ENCODE measurements around the gene PSMC2.

Gene PSMC2

GRCh38 chr7:103347507-103348267, at the start of gene PSMC2:
TSS of gene PSMC2 (plus strand) at chr7:103347643. CDS start at chr7:103347712, 69 bp downstream.
- peak; percentile 83 for DNase-seq (ENCODE audit: low spot score)

DNA sequence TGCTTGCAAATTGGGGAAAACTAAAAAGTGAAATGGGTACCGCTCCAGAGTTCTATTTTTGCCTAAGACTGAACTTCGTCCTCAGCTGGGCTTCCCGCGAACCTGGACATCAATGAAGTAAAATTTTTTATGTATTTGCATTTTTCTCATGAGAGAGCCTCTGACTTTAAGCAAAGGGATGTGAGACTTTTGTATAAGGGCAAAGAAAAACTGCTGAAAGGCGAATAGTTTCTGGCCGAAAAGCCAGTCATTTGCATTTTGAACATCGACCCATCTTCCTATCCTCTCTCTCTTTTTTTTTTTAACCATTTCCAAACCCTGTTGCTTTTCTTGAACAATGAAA, 49.6 kb upstream of the PSMC2 start:
- no peak for DNase-seq (ENCODE audit: low spot score)

DNA sequence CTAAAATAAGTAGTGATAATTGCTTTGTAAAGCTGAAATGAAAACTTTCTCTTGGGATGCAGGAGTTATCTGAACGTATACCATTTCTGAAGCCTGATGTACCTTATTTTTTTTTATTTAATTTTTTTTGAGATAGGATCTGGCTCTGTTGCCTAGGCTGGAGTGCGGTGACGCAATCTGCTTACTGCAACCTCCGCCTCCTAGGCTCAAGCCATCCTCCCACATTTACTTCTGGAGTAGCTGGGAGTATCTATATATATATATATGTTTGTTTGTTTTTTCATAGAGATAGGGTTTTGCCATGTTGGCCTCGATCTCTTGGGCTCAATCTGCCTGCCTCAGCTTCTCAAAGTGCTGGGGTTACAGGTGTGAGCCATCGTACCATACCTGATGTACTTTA, 47.8 kb upstream of the PSMC2 start:
- DNase-seq (ENCODE audit: low spot score), result no peak

GRCh38 chr7:103301441-103301840, 46.0 kb upstream of the PSMC2 start:
- DNase-seq (ENCODE audit: low spot score), result no peak

- DNase-seq (ENCODE audit: low spot score), result no peak
Observed at GRCh38 chr7:103307503-103308231, 39.8 kb upstream of the PSMC2 start.

- no peak for DNase-seq (ENCODE audit: low spot score)
Observed at GRCh38 chr7:103314852-103315251, 32.6 kb upstream of the PSMC2 start.

GRCh38 chr7:103316380-103316941, 31.0 kb upstream of the PSMC2 start:
- DNase-seq (ENCODE audit: low spot score), result no peak

GRCh38 chr7:103317009-103317408, 30.4 kb upstream of the PSMC2 start:
- no peak for DNase-seq (ENCODE audit: low spot score)

- DNase-seq (ENCODE audit: low spot score), result no peak
Observed at GRCh38 chr7:103325744-103326143, 21.7 kb upstream of the PSMC2 start.

GRCh38 chr7:103336761-103337160, 10.7 kb upstream of the PSMC2 start:
- DNase-seq (ENCODE audit: low spot score), result no peak

GRCh38 chr7:103338864-103339263, 8.6 kb upstream of the PSMC2 start:
- no peak for DNase-seq (ENCODE audit: low spot score)

GRCh38 chr7:103341466-103341865, 6.0 kb upstream of the PSMC2 start:
- no peak for DNase-seq (ENCODE audit: low spot score)

- no peak for DNase-seq (ENCODE audit: low spot score)
Observed at GRCh38 chr7:103343332-103343731, 4.1 kb upstream of the PSMC2 start.

DNA sequence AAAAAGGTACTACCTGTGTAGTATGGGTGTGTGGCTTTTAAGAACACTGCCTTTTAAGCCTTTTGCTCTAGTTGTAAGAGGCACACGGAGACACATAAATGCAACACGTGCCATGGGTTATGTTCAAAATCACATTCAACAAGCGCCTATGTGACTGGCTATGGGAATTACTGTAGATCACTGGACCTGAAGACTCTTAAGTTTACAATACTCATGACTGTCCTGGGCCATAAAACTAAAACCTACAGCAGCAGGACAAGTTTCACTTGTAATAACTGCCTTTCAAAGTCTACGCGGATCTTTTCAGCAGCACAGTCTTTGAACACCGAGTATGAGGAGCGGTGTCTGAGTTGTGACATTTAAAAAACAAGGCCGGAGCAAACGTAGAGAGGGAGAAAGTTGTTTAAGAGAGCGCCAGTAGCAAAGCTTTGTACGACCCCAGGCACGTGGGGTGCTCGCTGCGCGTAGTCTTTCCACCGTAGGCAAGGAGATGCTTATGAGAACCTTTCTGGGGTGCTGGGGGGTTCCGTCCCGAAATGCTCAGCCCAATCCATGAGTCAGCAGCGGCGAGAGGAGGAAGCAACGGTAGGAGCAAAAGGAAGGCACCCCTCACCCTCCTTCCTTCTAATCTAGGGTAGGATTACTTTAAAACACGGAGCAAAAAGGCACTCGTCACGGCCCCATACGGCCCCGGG, 3.5 kb upstream of the PSMC2 start:
- DNase-seq (ENCODE audit: low spot score), result peak; percentile 30

- DNase-seq (ENCODE audit: low spot score), result peak; percentile 91
Observed at GRCh38 chr7:103344453-103345149, 2.8 kb upstream of the PSMC2 start, which contains the start of gene DNAJC2. TSS of gene DNAJC2 (minus strand) at chr7:103344767. CDS start at chr7:103344622, 145 bp downstream.

GRCh38 chr7:103346396-103346795, 1.0 kb upstream of the PSMC2 start:
- DNase-seq (ENCODE audit: low spot score), result no peak

DNA sequence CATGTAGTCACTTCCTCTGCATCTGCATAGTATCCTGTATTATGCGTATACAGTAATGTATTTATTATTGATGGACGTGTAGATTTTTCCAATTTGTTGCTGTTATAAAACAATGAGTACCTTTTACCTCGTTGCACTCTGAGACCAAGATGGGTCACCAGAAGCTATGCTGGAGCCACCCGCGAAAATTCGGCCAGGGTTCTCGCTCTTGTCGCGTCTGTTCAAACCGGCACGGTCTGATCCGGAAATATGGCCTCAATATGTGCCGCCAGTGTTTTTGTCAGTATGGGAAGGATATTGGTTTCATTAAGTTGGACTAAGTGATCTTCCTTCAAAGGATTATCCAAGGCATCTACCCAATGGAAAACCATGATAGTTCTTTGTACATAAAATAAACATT, 1.0 kb downstream of the PSMC2 start:
- DNase-seq (ENCODE audit: low spot score), result no peak

DNA sequence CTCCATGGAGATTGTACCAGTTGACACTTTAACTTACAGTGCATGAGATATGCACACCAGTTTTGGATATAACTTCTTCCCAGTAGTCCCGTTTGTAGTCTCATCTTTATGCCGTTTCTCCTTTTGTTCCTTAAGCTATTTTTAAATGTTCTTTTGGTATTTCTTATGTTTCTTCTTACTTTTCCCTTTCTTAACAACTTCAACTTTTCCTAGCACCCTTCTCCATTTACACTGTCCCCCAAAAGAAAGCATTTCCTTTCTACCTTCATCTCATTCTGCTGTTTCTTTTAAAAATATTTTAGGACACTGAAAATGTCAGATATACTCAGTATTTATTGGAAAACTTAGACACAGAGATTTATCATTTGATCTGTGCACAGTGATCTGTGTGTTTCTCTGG, 1.5 kb downstream of the PSMC2 start:
- no peak for DNase-seq (ENCODE audit: low spot score)

DNA sequence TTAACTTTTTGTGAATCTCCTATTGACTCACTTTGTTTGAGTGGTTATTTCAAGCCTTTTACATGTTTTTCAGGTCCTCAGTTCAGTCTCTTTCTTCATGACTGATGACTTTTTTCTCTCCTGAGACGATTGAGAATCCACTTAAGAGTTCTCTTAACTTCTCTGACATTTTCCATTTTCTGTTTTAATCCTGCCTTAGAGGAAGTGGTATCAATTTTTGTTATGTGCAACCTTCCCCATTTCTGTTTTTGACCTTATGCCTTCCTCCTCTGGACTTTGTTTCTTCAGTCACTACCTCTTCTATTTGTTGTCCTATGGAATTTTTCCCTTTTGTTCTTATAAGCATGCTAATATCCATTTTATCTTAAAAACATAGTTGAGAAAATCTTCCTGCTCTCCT, 2.4 kb downstream of the PSMC2 start:
- no peak for DNase-seq (ENCODE audit: low spot score)

DNA sequence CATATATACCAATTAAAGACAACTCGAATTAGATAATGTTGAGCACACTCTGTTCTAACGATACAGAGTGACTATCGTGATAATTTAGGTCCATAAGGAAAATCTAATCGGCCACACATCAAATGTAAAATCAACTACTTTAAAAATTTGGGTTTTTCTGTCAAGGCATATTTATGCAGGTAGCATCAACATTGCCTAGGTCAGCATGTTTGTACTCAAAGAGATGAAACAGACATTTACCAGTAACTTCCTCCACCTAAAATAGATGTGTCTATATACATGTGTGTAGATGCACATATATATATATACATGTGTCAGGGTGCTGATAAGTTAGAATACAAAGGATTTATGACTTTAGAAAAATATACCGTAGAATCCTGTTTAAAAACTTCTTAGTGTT, 22.0 kb downstream of the PSMC2 start:
- no peak for DNase-seq (ENCODE audit: low spot score)

DNA sequence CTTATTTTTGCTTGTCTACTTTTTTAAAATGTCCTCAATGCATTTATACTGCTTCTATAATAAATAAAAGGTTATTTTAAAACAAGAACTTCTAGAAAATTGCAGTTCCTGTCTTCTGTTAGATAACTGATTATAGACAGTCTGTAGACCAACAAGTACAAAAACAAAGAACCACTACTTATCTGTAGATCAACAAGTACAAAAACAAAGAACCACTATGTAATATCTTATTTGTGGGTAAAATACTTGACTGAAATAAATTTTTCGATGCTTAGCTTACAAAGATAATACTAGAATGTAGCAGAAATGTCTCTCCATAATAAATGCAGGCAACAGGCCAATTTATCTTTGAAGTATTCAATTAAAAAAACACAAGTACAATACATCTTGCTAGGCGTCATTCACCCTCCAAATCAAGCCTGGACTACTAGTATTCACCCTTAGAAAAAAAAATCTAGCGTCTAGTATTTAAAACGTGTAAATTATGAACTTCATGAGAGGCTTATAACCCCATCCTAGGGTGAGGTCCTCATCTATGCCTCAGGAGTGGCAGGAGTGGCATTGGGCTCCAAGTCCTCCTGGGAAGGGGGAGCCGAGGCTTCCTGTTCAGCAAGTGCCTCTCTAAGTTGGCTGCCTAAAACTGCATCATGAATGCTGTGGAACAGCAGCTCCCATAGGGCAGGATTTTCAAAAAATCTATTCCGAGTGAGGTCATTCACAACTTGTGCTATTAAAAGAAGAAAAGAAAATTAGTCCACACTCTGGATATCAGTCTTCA, 26.6 kb downstream of the PSMC2 start:
- no peak for DNase-seq (ENCODE audit: low spot score)
